HCT116 (cell line): ENCODE data around the gene GGTLC2. TPM values are rescaled to one million over a fixed set of nuclear protein-coding genes. Genes with fewer than 3 reads are reported as not detected.

ENCODE experiments used
- ATAC-seq: fragments of 200-7000 bp; cut with Tn5 transposase; 2 replicates; pipeline ENCODE4 v1.9.1; 2020; ENCODE audit warnings: mild to moderate bottlenecking, moderate library complexity
- BruUV-seq: library from RNA; stranded (reverse); fragments of 400-500 nt; replicated peaks from 2 replicates; lab custom pipeline; 2021; lab: Mats Ljungman, UMichigan
- CTCF ChIA-PET: fragments of 300-600 bp; sonication (Branson Sonifier 250); formaldehyde crosslinking; loops from one replicate; lab custom pipeline; 2021; ENCODE audit warnings: antibody characterized with exemption; lab: Charles Lee
- POLR2A ChIA-PET: fragments of 300-600, 350-600 bp; sonication (Branson Sonifier 250); formaldehyde crosslinking; loops from one replicate; lab custom pipeline; 2021; ENCODE audit warnings: antibody characterized with exemption; lab: Charles Lee
- RAD21 ChIA-PET, 2 experiments: fragments of 300-600 bp; sonication (Branson Sonifier 250); formaldehyde crosslinking; loops; one replicate each; lab custom pipeline; 2023; ENCODE audit warnings: low total read pairs in 2 of 2; ENCODE audit not compliant: uncharacterized antibody in 2 of 2, unreplicated experiment in 2 of 2, low non-redundant PET in 1 of 2; lab: Charles Lee
- DNase-seq: peaks from one replicate; pipeline ENCODE4 v3.0.0-alpha.2; 2010; ENCODE audit warnings: low read depth, low spot score
- H2AFZ ChIP-seq: fragments of 200-600 bp; shearing (Covaris generic), sonication (generic); 2 replicates; pipeline ENCODE4 v1.6.1; 2017; ENCODE audit warnings: low read depth, mixed run types, mixed read lengths, antibody characterized with exemption, low read length; ENCODE audit not compliant: poor library complexity, severe bottlenecking
- H3K27ac ChIP-seq: 2 replicates; pipeline ENCODE4 v1.5.1; 2012; ENCODE audit warnings: low read depth, low read length
- H3K27me3 ChIP-seq: fragments of 200-600 bp; sonication (generic); 2 replicates; pipeline ENCODE4 v1.6.1; 2016; ENCODE audit warnings: mixed run types, low read length, mixed read lengths; ENCODE audit not compliant: insufficient read depth
- H3K36me3 ChIP-seq, 2 experiments: fragments of 200-500 bp in 1 of 2; fragments of 200-600 bp in 1 of 2; sonication (Bioruptor generic) in 1 of 2; sonication (generic) in 1 of 2; 2 replicates each; pipeline versions ENCODE4 v1.5.1 to v1.6.1; 2014 to 2016; ENCODE audit warnings: low read length in 2 of 2, inconsistent platforms in 1 of 2, mixed read lengths in 1 of 2, mixed run types in 1 of 2; ENCODE audit not compliant: insufficient read depth in 2 of 2, control insufficient read depth in 1 of 2
- H3K4me1 ChIP-seq, 2 experiments: fragments of 200-600 bp in 1 of 2; sonication (generic) in 1 of 2; 2 replicates each; pipeline versions ENCODE4 v1.5.1 to v1.6.1; 2012 to 2017; ENCODE audit warnings: low read length in 2 of 2, inconsistent platforms in 1 of 2, mild to moderate bottlenecking in 1 of 2, mixed read lengths in 1 of 2, mixed run types in 1 of 2, moderate library complexity in 1 of 2; ENCODE audit not compliant: insufficient read depth in 2 of 2, control insufficient read depth in 1 of 2
- H3K4me2 ChIP-seq: fragments of 200-600 bp; sonication (generic); 2 replicates; pipeline ENCODE4 v1.6.1; 2017; ENCODE audit warnings: mixed run types, low read length, mixed read lengths
- H3K4me3 ChIP-seq, 2 experiments: fragments of 200-600 bp in 1 of 2; sonication (generic) in 1 of 2; replicated peaks in 1 of 2; 2 replicates each; pipeline ENCODE4 v1.5.1; 2011 to 2016; ENCODE audit warnings: low read length in 2 of 2, control low read depth in 1 of 2, low read depth in 1 of 2, mild to moderate bottlenecking in 1 of 2, mixed read lengths in 1 of 2, mixed run types in 1 of 2
- H3K79me2 ChIP-seq: fragments of 200-600 bp; sonication (generic); 2 replicates; pipeline ENCODE4 v1.6.1; 2017; ENCODE audit warnings: mild to moderate bottlenecking, mixed run types, low read length, moderate library complexity, mixed read lengths; ENCODE audit not compliant: insufficient read depth
- H3K9ac ChIP-seq: fragments of 200-600 bp; sonication (generic); 2 replicates; pipeline ENCODE4 v1.6.1; 2016; ENCODE audit warnings: low read length, mixed read lengths
- H3K9me2 ChIP-seq: fragments of 200-600 bp; sonication (generic), shearing (Covaris generic); 2 replicates; pipeline ENCODE4 v1.6.1; 2017; ENCODE audit warnings: mixed run types, mild to moderate bottlenecking, moderate library complexity; ENCODE audit not compliant: insufficient read depth
- H3K9me3 ChIP-seq, 2 experiments: fragments of 200-500 bp in 1 of 2; fragments of 200-600 bp in 1 of 2; sonication (Bioruptor generic) in 1 of 2; sonication (generic) in 1 of 2; 2 replicates each; pipeline ENCODE4 v1.6.1; 2014 to 2017; ENCODE audit warnings: low read length in 2 of 2, mixed read lengths in 2 of 2, inconsistent platforms in 1 of 2, low read depth in 1 of 2, mild to moderate bottlenecking in 1 of 2, mixed run types in 1 of 2, moderate library complexity in 1 of 2; ENCODE audit not compliant: control insufficient read depth in 1 of 2, insufficient read depth in 1 of 2
- H4K20me1 ChIP-seq: fragments of 200-600 bp; sonication (generic), shearing (Covaris generic); 2 replicates; pipeline ENCODE4 v1.6.1; 2017; ENCODE audit warnings: mixed run types, mild to moderate bottlenecking, moderate library complexity; ENCODE audit not compliant: insufficient read depth
- CBX3 ChIP-seq: IDR thresholded peaks from 2 replicates; pipeline ENCODE4 v1.6.1; 2012; ENCODE audit warnings: low read depth
- CEBPB ChIP-seq: IDR thresholded peaks from 2 replicates; pipeline ENCODE4 v1.6.1; 2012; ENCODE audit warnings: low read depth
- CTCF ChIP-seq, 3 experiments: fragments of 200-600 bp in 1 of 3; sonication (generic) in 1 of 3; IDR thresholded peaks in 2 of 3; conservative IDR thresholded peaks in 1 of 3; 2 replicates each; pipeline ENCODE4 v1.5.1; 2012 to 2017; ENCODE audit warnings: low read depth in 2 of 3, low read length in 2 of 3, antibody characterized with exemption in 1 of 3, borderline replicate concordance in 1 of 3, control low read depth in 1 of 3, mild to moderate bottlenecking in 1 of 3, mixed read lengths in 1 of 3, mixed run types in 1 of 3, moderate library complexity in 1 of 3; ENCODE audit not compliant: insufficient read depth in 1 of 3
- EGR1 ChIP-seq: IDR thresholded peaks from 2 replicates; pipeline ENCODE4 v1.6.1; 2012; ENCODE audit warnings: low read depth
- EZH2 ChIP-seq: fragments of 200-600 bp; sonication (generic); IDR thresholded peaks from 2 replicates; pipeline ENCODE4 v1.6.1; 2017; ENCODE audit warnings: antibody characterized with exemption, mixed run types
- EZH2phosphoT487 ChIP-seq: fragments of 200-600 bp; IDR thresholded peaks from 2 replicates; pipeline ENCODE4 v1.6.1; 2018; ENCODE audit warnings: antibody characterized with exemption, borderline replicate concordance
- FOSL1 ChIP-seq: IDR thresholded peaks from 2 replicates; pipeline ENCODE4 v1.6.1; 2012; ENCODE audit warnings: low read depth
- JUND ChIP-seq: IDR thresholded peaks from 2 replicates; pipeline ENCODE4 v1.6.1; 2012
- POLR2AphosphoS5 ChIP-seq: IDR thresholded peaks from 2 replicates; pipeline ENCODE4 v1.6.1; 2011; ENCODE audit warnings: mild to moderate bottlenecking, low read depth, low read length, moderate library complexity
- REST ChIP-seq: IDR thresholded peaks from 2 replicates; pipeline ENCODE4 v1.6.1; 2012; ENCODE audit warnings: low read depth
- SRF ChIP-seq: IDR thresholded peaks from 2 replicates; pipeline ENCODE4 v1.6.1; 2012; ENCODE audit warnings: low read depth
- TCF7L2 ChIP-seq: IDR thresholded peaks from 2 replicates; pipeline ENCODE4 v1.7.0; 2011; ENCODE audit warnings: borderline replicate concordance, inconsistent platforms; ENCODE audit not compliant: insufficient read depth, insufficient read length; ENCODE audit errors: extremely low read depth
- YY1 ChIP-seq: IDR thresholded peaks from 2 replicates; pipeline ENCODE4 v1.6.1; 2011; ENCODE audit warnings: low read length, low read depth, moderate library complexity, mild to moderate bottlenecking; ENCODE audit not compliant: insufficient replicate concordance; ENCODE audit errors: extremely low read depth
- ZNF274 ChIP-seq: fragments of 200-500 bp; sonication (Bioruptor generic); IDR thresholded peaks from 2 replicates; pipeline ENCODE4 v1.6.1; 2014; ENCODE audit warnings: mild to moderate bottlenecking, low read depth, low read length, inconsistent platforms
- intact Hi-C: fragments of 100-400 bp; cut with micrococcal nuclease; formaldehyde crosslinking; loops from 2 replicates; pipeline ENCODE4 v1.10.0; 2022
- total RNA-seq: library from RNA; stranded (reverse); gene quantifications from one replicate; pipeline ENCODE4 v1.2.1, GENCODE V29; 2021; ENCODE audit not compliant: unreplicated experiment

GGTLC2 gene
- total RNA-seq, 1 experiment from 2014 or later = not detected

- RAD21 ChIA-PET = no interaction called here
- no peak overlapping the region for H2AFZ ChIP-seq
- no peaks in the 10 kb centered on the region for H3K9me3 ChIP-seq
- BruUV-seq = no TSS peak
- intact Hi-C loops = no loop called here
- ATAC-seq = no peak
- H3K4me3 ChIP-seq = no peak overlapping the region
- TF ChIP-seq JUND (no peak), POLR2AphosphoS5 (no peak), SRF (no peak)
- H3K9ac ChIP-seq = no peak overlapping the region
- CTCF ChIA-PET = interaction anchor here (1.2 kb wide), 1 partner anchor 23 kb away, joined by 4 read pairs; no protein-coding TSS in a partner anchor
- H4K20me1 ChIP-seq = no peaks in the 10 kb centered on the region
- no peak overlapping the region for H3K27ac ChIP-seq
- no peaks in the 10 kb centered on the region for H3K9me2 ChIP-seq
- POLR2A ChIA-PET = no interaction called here
- no peaks in the 10 kb centered on the region for H3K36me3 ChIP-seq
- H3K27me3 ChIP-seq = 0 out of 2 replicates have a peak, but pooled peaks cover 8% of the 10 kb centered on the region
- DNase-seq = no peak
- no peak overlapping the region for H3K4me2 ChIP-seq
- no peaks in the 10 kb centered on the region for H3K4me1 ChIP-seq
- no peaks in the 10 kb centered on the region for H3K79me2 ChIP-seq
These were observed 17.7 kb downstream of the GGTLC2 start for GRCh38 chr22:22662095-22662494.

- no TSS peak for BruUV-seq
These were observed 19.7 kb downstream of the GGTLC2 start for GRCh38 chr22:22663861-22664800.

More at GRCh38 chr22:22663861-22664800, 19.7 kb downstream of the GGTLC2 start:
- ATAC-seq (no peak), DNase-seq (no peak)
- Histone ChIP-seq H3K9me3 (no peaks in the 10 kb centered on the region), H2AFZ (no peak overlapping the region), H4K20me1 (no peaks in the 10 kb centered on the region), H3K9ac (no peak overlapping the region), H3K4me1 (no peaks in the 10 kb centered on the region), H3K4me3 (no peak overlapping the region), H3K79me2 (no peaks in the 10 kb centered on the region), H3K9me2 (no peaks in the 10 kb centered on the region), H3K27ac (no peak overlapping the region), H3K4me2 (no peak overlapping the region), H3K36me3 (no peaks in the 10 kb centered on the region), H3K27me3 (no peaks in the 10 kb centered on the region)
- ChIA-PET POLR2A (no interaction called here), CTCF (no interaction called here), RAD21 (no interaction called here)
- TF ChIP-seq CEBPB = no peak
- TF ChIP-seq EZH2phosphoT487 = no peak
- TF ChIP-seq EGR1 = no peak
- TF ChIP-seq EZH2 = no peak
- no peak for TF ChIP-seq TCF7L2
- TF ChIP-seq REST = no peak
- no peak for TF ChIP-seq YY1
- no peak for TF ChIP-seq CTCF (IDR thresholded peaks at IDR 0.05 in 2 of 3, conservative IDR thresholded peaks at IDR 0.05 in 1 of 3; ENCODE audit: borderline replicate concordance in 1 of 3, insufficient read depth in 1 of 3, low read depth in 2 of 3, low read length in 2 of 3)
- TF ChIP-seq FOSL1 = no peak
- no peak for TF ChIP-seq CBX3
- TF ChIP-seq ZNF274 = no peak
- intact Hi-C loops = no loop called here
